PC-3 (cell line): Measurements from ENCODE around the gene FANCC. TPM values are rescaled to one million over a fixed set of nuclear protein-coding genes. Genes with fewer than 3 reads are reported as not detected.

ENCODE experiments used
- ATAC-seq: fragments of 200-7000 bp; cut with Tn5 transposase; 2 replicates; pipeline ENCODE4 v1.9.1; 2020; ENCODE audit warnings: mild to moderate bottlenecking, moderate library complexity
- BruUV-seq: library from RNA; stranded (reverse); fragments of 400-500 nt; replicated peaks from 2 replicates; lab custom pipeline; 2021; lab: Mats Ljungman, UMichigan
- CTCF ChIA-PET: fragments of 300-600 bp; sonication (Branson Sonifier 250); formaldehyde crosslinking; loops from one replicate; lab custom pipeline; 2022; ENCODE audit warnings: antibody characterized with exemption; lab: Charles Lee
- POLR2A ChIA-PET: fragments of 300-600 bp; sonication (Branson Sonifier 250); formaldehyde crosslinking; loops from one replicate; lab custom pipeline; 2022; ENCODE audit warnings: antibody characterized with exemption; ENCODE audit not compliant: unreplicated experiment; lab: Charles Lee
- DNase-seq: peaks from one replicate; pipeline ENCODE4 v3.0.0-alpha.2; 2015
- H2AFZ ChIP-seq: fragments of 300-600 bp; sonication (generic); 2 replicates; pipeline ENCODE4 v1.6.0; 2016; ENCODE audit warnings: antibody characterized with exemption, low read length
- H3F3A ChIP-seq: fragments of 300-600 bp; sonication (generic); one replicate; pipeline ENCODE4 v1.6.0; 2017; ENCODE audit warnings: antibody characterized with exemption, low read length, control low read depth, mild to moderate bottlenecking; ENCODE audit not compliant: unreplicated experiment
- H3K27ac ChIP-seq: fragments of 300-600 bp; sonication (generic); 2 replicates; pipeline ENCODE4 v1.5.1; 2016; ENCODE audit warnings: mild to moderate bottlenecking, low read length
- H3K27me3 ChIP-seq: fragments of 300-600 bp; sonication (generic); 2 replicates; pipeline ENCODE4 v1.6.1; 2016; ENCODE audit warnings: low read length, mixed read lengths
- H3K36me3 ChIP-seq: fragments of 300-600 bp; sonication (generic); 2 replicates; pipeline ENCODE4 v1.6.1; 2016; ENCODE audit warnings: low read depth, mixed run types, low read length, mixed read lengths
- H3K4me1 ChIP-seq: fragments of 300-600 bp; sonication (generic); 2 replicates; pipeline ENCODE4 v1.5.1; 2016; ENCODE audit warnings: low read length; ENCODE audit not compliant: insufficient read depth
- H3K4me2 ChIP-seq: fragments of 300-600 bp; sonication (generic); 2 replicates; pipeline ENCODE4 v1.6.0; 2016; ENCODE audit warnings: low read length
- H3K4me3 ChIP-seq: fragments of 300-600 bp; sonication (generic); 2 replicates; pipeline ENCODE4 v1.5.1; 2016; ENCODE audit warnings: mild to moderate bottlenecking, low read length, mixed read lengths
- H3K79me2 ChIP-seq: fragments of 300-600 bp; sonication (generic); 2 replicates; pipeline ENCODE4 v1.6.1; 2017; ENCODE audit warnings: low read length, mixed read lengths
- H3K9ac ChIP-seq: fragments of 300-600 bp; sonication (generic); 2 replicates; pipeline ENCODE4 v1.6.0; 2016; ENCODE audit warnings: mild to moderate bottlenecking, low read length
- H3K9me2 ChIP-seq: fragments of 300-600 bp; sonication (generic); replicated peaks from 2 replicates; pipeline ENCODE4 v1.6.1; 2016; ENCODE audit warnings: mixed run types, low read length, mixed read lengths
- H3K9me3 ChIP-seq: fragments of 300-600 bp; sonication (generic); 2 replicates; pipeline ENCODE4 v1.6.1; 2016; ENCODE audit warnings: low read length, mixed read lengths
- H4K20me1 ChIP-seq: fragments of 300-600 bp; sonication (generic); 2 replicates; pipeline ENCODE4 v1.6.1; 2016; ENCODE audit warnings: low read length, mixed read lengths
- EZH2 ChIP-seq: fragments of 300-600 bp; sonication (generic); IDR thresholded peaks from one replicate; pipeline ENCODE4 v1.6.1; 2017; ENCODE audit warnings: antibody characterized with exemption, mild to moderate bottlenecking, low read length; ENCODE audit not compliant: unreplicated experiment
- EZH2phosphoT487 ChIP-seq: fragments of 300-600 bp; sonication (generic); IDR thresholded peaks from 2 replicates; pipeline ENCODE4 v1.6.1; 2018; ENCODE audit warnings: mild to moderate bottlenecking, antibody characterized with exemption, low read length, borderline replicate concordance
- intact Hi-C: fragments of 100-400 bp; cut with micrococcal nuclease; formaldehyde crosslinking; loops from 2 replicates; pipeline ENCODE4 v1.9.0; 2023
- total RNA-seq: library from RNA; depleted of rRNA; stranded (reverse); fragments of >200 nt; gene quantifications from 2 replicates; pipeline ENCODE4 v1.2.3, GENCODE V29; 2014
- TF ChIP-seq, protein P1 (sequence below): fragments of 300-600 bp; sonication (generic); conservative IDR thresholded peaks from 2 replicates; pipeline ENCODE4 v1.5.1; 2017; ENCODE audit warnings: antibody characterized with exemption, low read depth, mild to moderate bottlenecking, low read length

Gene FANCC
- total RNA-seq, 1 experiment from 2014 or later = 6.9 TPM

DNA sequence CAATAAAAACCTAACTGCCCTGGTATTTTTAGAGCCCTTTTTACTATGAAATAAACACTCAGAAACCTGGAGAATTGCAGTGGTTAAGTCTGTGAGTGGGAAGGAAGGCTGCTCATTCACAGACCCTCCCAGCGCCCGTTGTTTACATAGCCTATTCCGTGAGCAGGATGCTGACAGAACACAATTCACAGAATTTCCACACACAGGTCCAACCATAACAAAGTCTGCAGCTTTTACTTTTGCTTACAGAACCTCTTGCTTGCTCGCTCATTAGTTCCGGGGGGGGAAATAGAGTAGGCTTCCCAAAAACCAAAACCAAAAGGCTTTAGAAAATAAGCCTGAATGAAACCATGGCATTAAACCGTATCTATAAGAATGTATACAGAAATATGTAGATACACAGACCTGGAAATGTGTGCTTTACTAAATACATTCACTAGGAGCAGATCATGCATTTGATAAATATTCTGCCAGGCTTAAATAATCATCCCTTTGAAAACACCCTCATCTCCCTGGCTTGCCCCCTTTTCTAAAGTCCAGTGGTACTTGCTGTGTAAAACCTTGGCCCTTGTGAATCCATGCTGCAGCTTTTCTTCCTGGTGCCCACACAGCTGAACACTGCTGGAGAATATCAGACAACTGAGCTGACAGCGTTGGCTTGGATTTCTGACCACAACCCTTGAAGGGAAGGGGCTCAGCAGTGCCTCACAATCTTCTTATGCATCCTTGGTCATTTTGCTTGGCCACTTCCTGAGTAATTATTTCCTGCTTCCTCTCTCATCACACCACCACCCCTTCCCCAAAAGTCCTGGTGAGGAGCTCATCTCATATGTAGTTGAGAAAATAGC, 128.0 kb downstream of the FANCC start:
- no peak overlapping the region for H3K4me3 ChIP-seq
- no peaks in the 10 kb centered on the region for H3F3A ChIP-seq
- intact Hi-C loops = no loop called here
- ChIA-PET POLR2A (no interaction called here), CTCF (no interaction called here)
- H3K9me2 ChIP-seq = no peaks in the 10 kb centered on the region
- no peak overlapping the region for H3K4me2 ChIP-seq
- no TSS peak for BruUV-seq
- no peaks in the 10 kb centered on the region for H3K4me1 ChIP-seq
- H3K79me2 ChIP-seq = no peaks in the 10 kb centered on the region
- no peaks in the 10 kb centered on the region for H3K36me3 ChIP-seq
- ATAC-seq (no peak), DNase-seq (no peak)
- H3K9ac ChIP-seq = no peak overlapping the region
- H3K27ac ChIP-seq = no peak overlapping the region
- H3K9me3 ChIP-seq = no peaks in the 10 kb centered on the region
- no peaks in the 10 kb centered on the region for H3K27me3 ChIP-seq
- H2AFZ ChIP-seq = no peak overlapping the region
- TF ChIP-seq EZH2phosphoT487 (no peak), EZH2 (no peak)
- TF ChIP-seq, protein P1, sequence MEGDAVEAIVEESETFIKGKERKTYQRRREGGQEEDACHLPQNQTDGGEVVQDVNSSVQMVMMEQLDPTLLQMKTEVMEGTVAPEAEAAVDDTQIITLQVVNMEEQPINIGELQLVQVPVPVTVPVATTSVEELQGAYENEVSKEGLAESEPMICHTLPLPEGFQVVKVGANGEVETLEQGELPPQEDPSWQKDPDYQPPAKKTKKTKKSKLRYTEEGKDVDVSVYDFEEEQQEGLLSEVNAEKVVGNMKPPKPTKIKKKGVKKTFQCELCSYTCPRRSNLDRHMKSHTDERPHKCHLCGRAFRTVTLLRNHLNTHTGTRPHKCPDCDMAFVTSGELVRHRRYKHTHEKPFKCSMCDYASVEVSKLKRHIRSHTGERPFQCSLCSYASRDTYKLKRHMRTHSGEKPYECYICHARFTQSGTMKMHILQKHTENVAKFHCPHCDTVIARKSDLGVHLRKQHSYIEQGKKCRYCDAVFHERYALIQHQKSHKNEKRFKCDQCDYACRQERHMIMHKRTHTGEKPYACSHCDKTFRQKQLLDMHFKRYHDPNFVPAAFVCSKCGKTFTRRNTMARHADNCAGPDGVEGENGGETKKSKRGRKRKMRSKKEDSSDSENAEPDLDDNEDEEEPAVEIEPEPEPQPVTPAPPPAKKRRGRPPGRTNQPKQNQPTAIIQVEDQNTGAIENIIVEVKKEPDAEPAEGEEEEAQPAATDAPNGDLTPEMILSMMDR = no peak
- H4K20me1 ChIP-seq = no peaks in the 10 kb centered on the region

DNA sequence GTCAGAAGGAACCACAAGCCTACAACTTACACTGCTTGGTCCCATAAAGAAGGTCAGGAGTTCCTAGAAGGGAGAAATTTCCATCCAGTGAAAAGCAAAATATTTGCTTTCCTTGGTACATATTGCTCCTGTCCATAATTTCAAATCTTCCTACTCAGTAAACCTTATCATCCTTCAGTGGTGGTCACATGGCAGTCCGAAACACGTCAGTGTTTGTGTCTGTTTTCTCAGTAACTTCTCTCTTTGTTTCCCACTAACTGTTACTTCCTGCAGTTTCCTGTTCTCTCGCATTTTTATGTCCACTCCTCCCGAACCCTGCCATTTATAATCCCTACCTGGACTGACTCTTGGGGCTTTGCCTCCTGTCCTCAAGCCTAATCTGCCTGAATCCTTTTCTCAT, 129.1 kb downstream of the FANCC start:
- ChIA-PET CTCF (no interaction called here), POLR2A (no interaction called here)
- Histone ChIP-seq H3K79me2 (no peaks in the 10 kb centered on the region), H3K9me2 (no peaks in the 10 kb centered on the region), H3K27ac (no peak overlapping the region), H3K36me3 (no peaks in the 10 kb centered on the region), H3K9ac (no peak overlapping the region), H3K9me3 (no peaks in the 10 kb centered on the region), H3K27me3 (no peaks in the 10 kb centered on the region), H2AFZ (no peak overlapping the region), H4K20me1 (no peaks in the 10 kb centered on the region), H3K4me3 (no peak overlapping the region), H3K4me1 (no peaks in the 10 kb centered on the region), H3F3A (no peaks in the 10 kb centered on the region), H3K4me2 (no peak overlapping the region)
- no TSS peak for BruUV-seq
- no peak for TF ChIP-seq EZH2
- TF ChIP-seq, protein P1 = no peak
- no peak for TF ChIP-seq EZH2phosphoT487
- intact Hi-C loops = no loop called here
- no peak for ATAC-seq
- no peak for DNase-seq

DNA sequence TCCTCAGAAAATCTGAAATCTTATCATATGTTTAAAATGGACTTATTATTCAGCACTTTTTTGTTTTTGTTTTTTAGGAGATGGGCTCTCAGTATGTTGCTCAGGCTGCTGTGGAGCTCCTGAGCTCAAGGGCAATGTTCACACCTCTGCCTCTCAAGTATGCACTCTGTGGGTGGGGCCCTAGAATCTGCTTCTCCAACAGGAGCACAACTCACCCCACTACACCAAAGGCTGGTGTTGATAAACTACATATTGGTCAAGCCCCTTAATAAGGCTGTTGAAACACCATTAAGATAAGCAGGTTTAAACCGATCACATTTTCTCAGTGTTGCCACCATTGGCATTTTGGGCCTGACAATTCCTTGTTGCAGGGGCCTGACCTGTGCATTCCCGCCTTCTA, 131.6 kb downstream of the FANCC start:
- no peak for DNase-seq
- no peak overlapping the region for H3K4me2 ChIP-seq
- POLR2A ChIA-PET = no interaction called here
- no peak for ATAC-seq
- no peaks in the 10 kb centered on the region for H4K20me1 ChIP-seq
- no TSS peak for BruUV-seq
- no peak for TF ChIP-seq EZH2phosphoT487
- TF ChIP-seq, protein P1 = no peak
- no peak for TF ChIP-seq EZH2
- no peaks in the 10 kb centered on the region for H3K4me1 ChIP-seq
- no peak overlapping the region for H3K4me3 ChIP-seq
- intact Hi-C loops = no loop called here
- H3K27ac ChIP-seq = no peak overlapping the region
- CTCF ChIA-PET = no interaction called here
- no peak overlapping the region for H2AFZ ChIP-seq
- no peaks in the 10 kb centered on the region for H3F3A ChIP-seq
- H3K9me2 ChIP-seq = no peaks in the 10 kb centered on the region
- H3K9ac ChIP-seq = no peak overlapping the region
- H3K36me3 ChIP-seq = no peaks in the 10 kb centered on the region; the same call in 1 of the 2 replicates
- no peaks in the 10 kb centered on the region for H3K27me3 ChIP-seq
- no peaks in the 10 kb centered on the region for H3K79me2 ChIP-seq
- H3K9me3 ChIP-seq = no peaks in the 10 kb centered on the region
